ENCODE data around the gene TPD52L3. TPM values are rescaled to one million over a fixed set of nuclear protein-coding genes. Genes with fewer than 3 reads are reported as not detected.

TPD52L3 gene
- total RNA-seq, 4 donors from 2014 or later = not detected

DNA sequence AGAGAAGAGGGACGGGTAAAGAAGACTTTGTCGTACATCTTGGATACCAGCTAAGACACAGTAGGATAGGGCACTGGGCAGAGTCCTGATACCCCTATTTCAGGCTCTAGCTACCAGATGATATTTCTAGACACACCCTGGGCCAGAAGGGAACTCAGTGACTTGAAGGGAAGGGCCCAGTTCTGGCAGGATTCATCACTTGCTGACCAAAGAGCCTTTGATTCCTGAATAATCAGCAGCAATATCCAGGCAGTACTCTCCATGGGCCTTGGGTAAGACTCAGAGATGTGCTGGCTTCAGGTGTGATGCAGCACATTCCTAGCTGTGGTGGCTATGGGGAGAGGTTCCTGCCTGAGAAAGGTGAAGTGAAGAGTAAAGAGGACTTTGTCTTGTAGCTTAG, 40.7 kb downstream of the TPD52L3 start:
- TF ChIP-seq POLR2A (IDR thresholded peaks at IDR 0.05) = no peak
- TF ChIP-seq, protein P1, sequence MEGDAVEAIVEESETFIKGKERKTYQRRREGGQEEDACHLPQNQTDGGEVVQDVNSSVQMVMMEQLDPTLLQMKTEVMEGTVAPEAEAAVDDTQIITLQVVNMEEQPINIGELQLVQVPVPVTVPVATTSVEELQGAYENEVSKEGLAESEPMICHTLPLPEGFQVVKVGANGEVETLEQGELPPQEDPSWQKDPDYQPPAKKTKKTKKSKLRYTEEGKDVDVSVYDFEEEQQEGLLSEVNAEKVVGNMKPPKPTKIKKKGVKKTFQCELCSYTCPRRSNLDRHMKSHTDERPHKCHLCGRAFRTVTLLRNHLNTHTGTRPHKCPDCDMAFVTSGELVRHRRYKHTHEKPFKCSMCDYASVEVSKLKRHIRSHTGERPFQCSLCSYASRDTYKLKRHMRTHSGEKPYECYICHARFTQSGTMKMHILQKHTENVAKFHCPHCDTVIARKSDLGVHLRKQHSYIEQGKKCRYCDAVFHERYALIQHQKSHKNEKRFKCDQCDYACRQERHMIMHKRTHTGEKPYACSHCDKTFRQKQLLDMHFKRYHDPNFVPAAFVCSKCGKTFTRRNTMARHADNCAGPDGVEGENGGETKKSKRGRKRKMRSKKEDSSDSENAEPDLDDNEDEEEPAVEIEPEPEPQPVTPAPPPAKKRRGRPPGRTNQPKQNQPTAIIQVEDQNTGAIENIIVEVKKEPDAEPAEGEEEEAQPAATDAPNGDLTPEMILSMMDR (IDR thresholded peaks at IDR 0.05) = no peak
- intact Hi-C loops (cut with DNase I; ENCODE audit: low total_unique reads) = no loop called here
- Histone ChIP-seq H3K4me1 (no peaks in the 10 kb centered on the region), H3K27ac (no peak overlapping the region), H3K27me3 (no peaks in the 10 kb centered on the region), H3K36me3 (no peaks in the 10 kb centered on the region), H3K9me3 (no peaks in the 10 kb centered on the region), H3K4me3 (no peak overlapping the region)
- no peak for DNase-seq

Other genes starting within 250 kb of the TPD52L3 start
- 100 to 1,000 TPM in 1 of 4 donors, 10 to 100 TPM in 2, 1 to 10 TPM in 1; 6.9 to 152 (median 60.0) TPM for gene IL33, start 112.6 kb upstream of the TPD52L3 start, total RNA-seq
- 100 to 1,000 TPM in 1 of 4 donors, 10 to 100 TPM in 3; 40.7 to 107 (median 63.1) TPM for gene UHRF2, start 84.8 kb downstream of the TPD52L3 start, total RNA-seq

Measured in uterus (tissue), 4 donors.